ENCODE data around the gene JTB. TPM values are rescaled to one million over a fixed set of nuclear protein-coding genes. Genes with fewer than 3 reads are reported as not detected.
A peak's percentile ranks its signal among the peaks of the same experiment; 100 is the strongest.

JTB gene
- total and polyA plus RNA-seq, 9 of the 15 experiments (the other 6 are each of a cell fraction or from before 2014, with no cell fraction given): 24.7 to 308 (median 151) TPM

DNA sequence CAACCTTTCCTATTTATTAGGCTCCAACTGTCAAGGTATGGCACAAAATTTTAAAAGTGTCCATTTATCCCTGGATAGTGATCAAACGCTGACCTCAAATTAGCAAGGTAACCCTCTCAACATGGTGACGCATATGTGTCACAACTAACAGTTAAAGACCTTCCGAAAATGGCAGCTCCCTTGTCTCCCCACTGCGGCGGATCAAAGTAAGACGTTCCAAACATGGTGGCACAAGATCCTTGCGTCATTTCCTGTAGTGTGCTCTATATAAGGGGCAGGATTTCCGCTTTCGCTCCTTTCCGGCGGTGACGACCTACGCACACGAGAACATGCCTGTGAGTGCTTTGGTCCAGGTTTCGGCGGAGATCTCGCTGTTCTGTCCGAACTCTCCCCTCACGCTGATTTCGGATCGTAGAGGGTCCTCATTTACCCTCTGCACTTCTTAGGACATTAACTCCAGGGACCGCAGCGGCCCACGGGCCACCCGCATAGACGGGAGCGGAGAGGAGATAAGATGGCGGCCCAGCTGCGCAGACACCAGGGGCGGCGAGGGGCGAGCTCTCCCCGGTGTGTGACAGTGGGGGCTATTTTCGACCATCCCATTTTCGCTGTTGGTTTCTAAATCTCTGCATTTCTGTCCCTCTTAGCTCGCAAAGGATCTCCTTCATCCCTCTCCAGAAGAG is 13.1 kb upstream of the JTB start, which contains the start of gene RPS27 (continued):
- TF ChIP-seq KLF13 (tag; IDR thresholded peaks at IDR 0.05; ENCODE audit: borderline replicate concordance, low read depth) (peak; percentile 36; the same call in 1 of the 2 replicates), JUND (IDR thresholded peaks at IDR 0.05; ENCODE audit: borderline replicate concordance, low read depth, low read length) (peak; percentile 84), JUND (tag; IDR thresholded peaks at IDR 0.05; ENCODE audit: borderline replicate concordance, low read depth, low read length) (peak; percentile 89), MTF1 (CRISPR knock-in tag; IDR thresholded peaks at IDR 0.05; ENCODE audit: borderline replicate concordance) (0 out of 2 replicates have a peak, but pooled peaks have one; percentile 37), SAP30 (IDR thresholded peaks at IDR 0.05; ENCODE audit: borderline replicate concordance, insufficient read depth, low read depth, low read length, poor library complexity, severe bottlenecking) (no peak), TEAD1 (CRISPR knock-in tag; IDR thresholded peaks at IDR 0.05) (peak in 1 of 2 experiments; percentile 86; a peak in 2 of 4 replicates), KLF1 (tag; IDR thresholded peaks at IDR 0.05) (no peak), CEBPG (CRISPR knock-in tag; IDR thresholded peaks at IDR 0.05) (peak; percentile 95), CEBPG (tag; conservative IDR thresholded peaks at IDR 0.05 in 1 of 2, IDR thresholded peaks at IDR 0.05 in 1 of 2) (peak; percentile 77 to 97), EZH2 (IDR thresholded peaks at IDR 0.05; ENCODE audit: borderline replicate concordance, low read depth, low read length) (no peak), ZNF785 (CRISPR knock-in tag; IDR thresholded peaks at IDR 0.05) (no peak), CHD1 (IDR thresholded peaks at IDR 0.05; ENCODE audit: low read length) (peak; percentile 96), ARID2 (IDR thresholded peaks at IDR 0.05) (no peak), GABPA (tag; conservative IDR thresholded peaks at IDR 0.05; ENCODE audit: low read depth) (peak; percentile 96), HMG20B (CRISPR knock-in tag; IDR thresholded peaks at IDR 0.05) (no peak), ESRRA (IDR thresholded peaks at IDR 0.05; ENCODE audit: borderline replicate concordance, low read depth) (peak; percentile 50; the same call in 1 of the 2 replicates), FOSL1 (tag; conservative IDR thresholded peaks at IDR 0.05) (peak; percentile 67), BACH1 (tag; IDR thresholded peaks at IDR 0.05) (peak; percentile 87)
- TF ChIP-seq, protein P1, sequence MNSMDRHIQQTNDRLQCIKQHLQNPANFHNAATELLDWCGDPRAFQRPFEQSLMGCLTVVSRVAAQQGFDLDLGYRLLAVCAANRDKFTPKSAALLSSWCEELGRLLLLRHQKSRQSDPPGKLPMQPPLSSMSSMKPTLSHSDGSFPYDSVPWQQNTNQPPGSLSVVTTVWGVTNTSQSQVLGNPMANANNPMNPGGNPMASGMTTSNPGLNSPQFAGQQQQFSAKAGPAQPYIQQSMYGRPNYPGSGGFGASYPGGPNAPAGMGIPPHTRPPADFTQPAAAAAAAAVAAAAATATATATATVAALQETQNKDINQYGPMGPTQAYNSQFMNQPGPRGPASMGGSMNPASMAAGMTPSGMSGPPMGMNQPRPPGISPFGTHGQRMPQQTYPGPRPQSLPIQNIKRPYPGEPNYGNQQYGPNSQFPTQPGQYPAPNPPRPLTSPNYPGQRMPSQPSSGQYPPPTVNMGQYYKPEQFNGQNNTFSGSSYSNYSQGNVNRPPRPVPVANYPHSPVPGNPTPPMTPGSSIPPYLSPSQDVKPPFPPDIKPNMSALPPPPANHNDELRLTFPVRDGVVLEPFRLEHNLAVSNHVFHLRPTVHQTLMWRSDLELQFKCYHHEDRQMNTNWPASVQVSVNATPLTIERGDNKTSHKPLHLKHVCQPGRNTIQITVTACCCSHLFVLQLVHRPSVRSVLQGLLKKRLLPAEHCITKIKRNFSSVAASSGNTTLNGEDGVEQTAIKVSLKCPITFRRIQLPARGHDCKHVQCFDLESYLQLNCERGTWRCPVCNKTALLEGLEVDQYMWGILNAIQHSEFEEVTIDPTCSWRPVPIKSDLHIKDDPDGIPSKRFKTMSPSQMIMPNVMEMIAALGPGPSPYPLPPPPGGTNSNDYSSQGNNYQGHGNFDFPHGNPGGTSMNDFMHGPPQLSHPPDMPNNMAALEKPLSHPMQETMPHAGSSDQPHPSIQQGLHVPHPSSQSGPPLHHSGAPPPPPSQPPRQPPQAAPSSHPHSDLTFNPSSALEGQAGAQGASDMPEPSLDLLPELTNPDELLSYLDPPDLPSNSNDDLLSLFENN (IDR thresholded peaks at IDR 0.05; ENCODE audit: low read depth in 2 of 2, low read length in 2 of 2): peak in 1 of 2 experiments; percentile 69; a peak in 1 of 4 replicates
- TF ChIP-seq, protein P2, sequence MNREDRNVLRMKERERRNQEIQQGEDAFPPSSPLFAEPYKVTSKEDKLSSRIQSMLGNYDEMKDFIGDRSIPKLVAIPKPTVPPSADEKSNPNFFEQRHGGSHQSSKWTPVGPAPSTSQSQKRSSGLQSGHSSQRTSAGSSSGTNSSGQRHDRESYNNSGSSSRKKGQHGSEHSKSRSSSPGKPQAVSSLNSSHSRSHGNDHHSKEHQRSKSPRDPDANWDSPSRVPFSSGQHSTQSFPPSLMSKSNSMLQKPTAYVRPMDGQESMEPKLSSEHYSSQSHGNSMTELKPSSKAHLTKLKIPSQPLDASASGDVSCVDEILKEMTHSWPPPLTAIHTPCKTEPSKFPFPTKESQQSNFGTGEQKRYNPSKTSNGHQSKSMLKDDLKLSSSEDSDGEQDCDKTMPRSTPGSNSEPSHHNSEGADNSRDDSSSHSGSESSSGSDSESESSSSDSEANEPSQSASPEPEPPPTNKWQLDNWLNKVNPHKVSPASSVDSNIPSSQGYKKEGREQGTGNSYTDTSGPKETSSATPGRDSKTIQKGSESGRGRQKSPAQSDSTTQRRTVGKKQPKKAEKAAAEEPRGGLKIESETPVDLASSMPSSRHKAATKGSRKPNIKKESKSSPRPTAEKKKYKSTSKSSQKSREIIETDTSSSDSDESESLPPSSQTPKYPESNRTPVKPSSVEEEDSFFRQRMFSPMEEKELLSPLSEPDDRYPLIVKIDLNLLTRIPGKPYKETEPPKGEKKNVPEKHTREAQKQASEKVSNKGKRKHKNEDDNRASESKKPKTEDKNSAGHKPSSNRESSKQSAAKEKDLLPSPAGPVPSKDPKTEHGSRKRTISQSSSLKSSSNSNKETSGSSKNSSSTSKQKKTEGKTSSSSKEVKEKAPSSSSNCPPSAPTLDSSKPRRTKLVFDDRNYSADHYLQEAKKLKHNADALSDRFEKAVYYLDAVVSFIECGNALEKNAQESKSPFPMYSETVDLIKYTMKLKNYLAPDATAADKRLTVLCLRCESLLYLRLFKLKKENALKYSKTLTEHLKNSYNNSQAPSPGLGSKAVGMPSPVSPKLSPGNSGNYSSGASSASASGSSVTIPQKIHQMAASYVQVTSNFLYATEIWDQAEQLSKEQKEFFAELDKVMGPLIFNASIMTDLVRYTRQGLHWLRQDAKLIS (CRISPR knock-in tag; IDR thresholded peaks at IDR 0.05): peak; percentile 99
